GM19025 (cell line): ENCODE results near the gene IP6K2.

Experiments used
- ATAC-seq: cut with Tn5 transposase; IDR thresholded peaks from one replicate; pipeline ENCODE4 v1.9.1; 2021; ENCODE audit warnings: mild to moderate bottlenecking, low read depth, moderate library complexity; ENCODE audit not compliant: unreplicated experiment

The IP6K2 gene

DNA sequence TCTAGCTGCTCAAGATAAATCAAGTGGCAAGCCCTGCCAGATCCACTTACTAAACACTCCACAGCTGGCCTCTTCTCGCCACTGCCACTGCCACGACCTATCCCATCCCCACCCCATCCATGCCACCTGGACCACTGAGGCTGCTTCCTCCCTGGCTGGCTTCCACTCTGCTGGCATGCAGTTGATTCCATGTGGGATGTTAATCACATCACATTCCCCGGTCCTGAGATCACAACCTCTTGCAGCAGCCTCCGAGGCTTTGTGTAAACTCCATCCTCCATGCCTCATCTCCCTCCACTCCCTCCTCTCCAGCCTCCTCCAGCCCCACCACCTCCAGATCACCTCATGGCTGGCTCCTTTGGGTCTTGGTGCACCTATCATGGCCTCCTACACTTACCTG, 39.0 kb downstream of the IP6K2 start:
- ATAC-seq: no peak

DNA sequence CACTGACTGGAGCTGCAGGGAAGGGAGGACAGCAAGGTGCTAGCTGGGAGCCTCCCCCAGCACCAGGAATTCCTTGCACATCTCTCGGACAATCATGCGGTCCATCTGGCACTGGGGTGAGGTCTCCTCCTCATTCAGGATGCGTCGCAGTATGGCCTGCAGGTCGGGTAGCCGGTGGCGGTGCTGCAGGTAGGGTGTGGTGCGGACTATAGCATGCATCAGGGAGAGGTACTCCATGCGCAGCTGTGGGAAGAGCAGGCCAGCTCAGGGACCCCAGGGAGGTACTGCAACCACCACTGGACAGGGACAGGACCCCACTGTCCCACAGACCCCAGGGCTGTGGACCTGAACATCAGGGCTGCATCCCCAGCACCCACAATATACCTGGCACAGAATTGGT, 42.5 kb downstream of the IP6K2 start:
- ATAC-seq: no peak

DNA sequence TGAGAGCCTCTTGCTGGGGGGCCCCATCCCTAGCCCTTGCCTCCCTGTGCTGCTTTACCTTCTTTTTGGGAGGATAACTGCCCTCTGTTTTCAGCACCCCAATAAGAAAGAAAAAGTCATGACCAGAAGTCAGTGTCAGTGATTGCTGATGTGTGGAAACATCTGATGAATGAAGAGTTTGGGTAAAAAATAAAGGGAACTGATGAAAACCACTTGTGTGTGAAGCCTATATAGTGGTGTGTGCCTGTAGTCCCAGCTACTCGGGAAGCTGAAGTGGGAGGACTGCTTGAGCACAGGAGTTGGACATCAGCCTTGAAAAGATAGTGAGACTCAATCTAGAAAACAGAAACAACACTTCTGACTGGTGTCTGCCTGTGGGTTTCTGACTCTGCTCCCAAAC, 44.5 kb downstream of the IP6K2 start:
- ATAC-seq: no peak

DNA sequence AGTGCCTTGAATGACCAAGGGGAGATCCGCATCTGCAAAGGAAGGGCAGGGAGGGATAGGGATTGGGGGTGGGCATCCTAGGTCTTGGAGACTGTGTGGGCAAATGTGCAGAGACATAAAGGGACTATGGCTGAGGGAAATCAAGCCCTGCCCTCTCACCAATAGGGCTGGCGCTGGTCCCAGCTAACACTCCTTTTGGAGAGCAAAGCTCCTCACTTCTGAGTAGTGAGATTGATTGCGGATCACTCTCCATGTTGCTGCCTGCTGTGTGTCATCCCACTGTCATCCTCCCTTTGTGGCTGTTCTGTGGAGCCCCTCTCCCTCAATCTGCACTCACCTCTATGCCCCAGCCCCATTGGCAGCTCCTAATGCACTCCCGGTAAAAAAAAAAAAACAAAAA, 52.1 kb downstream of the IP6K2 start:
- no peak for ATAC-seq

DNA sequence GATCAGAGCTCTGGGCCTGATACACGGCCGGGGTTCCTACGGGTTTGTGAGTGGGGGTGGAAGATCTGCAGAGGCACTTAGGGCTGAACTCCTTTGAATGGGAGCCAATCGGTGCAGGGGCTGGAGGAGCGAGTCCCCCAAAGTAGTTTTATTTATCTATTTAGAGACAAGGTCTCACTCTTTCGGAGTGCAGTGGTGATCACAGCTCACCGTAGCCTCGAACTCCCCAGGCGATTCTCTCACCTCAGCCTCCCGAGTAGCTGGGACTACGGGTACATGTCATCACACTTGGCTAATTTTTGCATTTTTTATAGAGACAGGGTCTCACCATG, 52.7 kb downstream of the IP6K2 start:
- ATAC-seq: no peak

DNA sequence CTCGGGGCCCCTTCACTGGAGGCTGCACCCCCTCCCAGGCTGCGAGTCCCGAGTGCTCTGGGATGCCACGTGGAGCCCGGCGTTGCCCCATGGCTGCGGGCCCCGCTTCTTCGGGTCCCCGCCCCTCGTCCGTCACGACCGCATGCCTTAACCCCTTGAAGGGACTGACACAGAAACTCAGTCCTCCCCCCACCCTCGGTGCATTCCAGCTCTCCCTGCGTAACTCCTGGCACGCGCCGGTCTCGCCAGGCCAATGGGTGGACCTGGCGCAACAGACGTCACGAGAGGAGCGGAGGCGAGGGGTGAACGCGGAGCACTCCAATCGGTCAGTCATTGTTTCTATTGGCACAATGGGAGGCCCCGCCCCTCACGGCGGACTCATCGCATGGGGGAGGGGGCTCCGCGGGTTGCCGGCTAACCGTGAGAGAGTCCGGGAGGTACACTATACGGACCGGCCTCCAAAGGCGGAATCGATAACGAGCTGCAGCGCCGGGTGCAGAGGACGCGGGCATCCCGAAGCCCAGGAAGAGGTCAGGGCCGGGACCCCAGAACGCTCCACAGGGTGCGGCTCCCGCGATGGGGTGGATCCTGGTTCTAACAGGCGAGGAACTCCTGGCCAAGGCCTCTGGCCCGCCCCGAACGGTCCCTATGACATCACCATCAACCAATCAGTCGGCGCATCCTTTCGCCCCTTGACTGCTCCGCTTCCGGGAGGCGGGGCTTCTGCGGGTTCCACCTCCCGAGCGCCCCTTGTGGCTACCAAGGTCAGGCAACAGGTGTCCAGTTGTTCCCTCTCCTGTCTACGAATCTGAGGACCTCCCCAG, 53.3 kb downstream of the IP6K2 start:
- peak; percentile 82 for ATAC-seq

DNA sequence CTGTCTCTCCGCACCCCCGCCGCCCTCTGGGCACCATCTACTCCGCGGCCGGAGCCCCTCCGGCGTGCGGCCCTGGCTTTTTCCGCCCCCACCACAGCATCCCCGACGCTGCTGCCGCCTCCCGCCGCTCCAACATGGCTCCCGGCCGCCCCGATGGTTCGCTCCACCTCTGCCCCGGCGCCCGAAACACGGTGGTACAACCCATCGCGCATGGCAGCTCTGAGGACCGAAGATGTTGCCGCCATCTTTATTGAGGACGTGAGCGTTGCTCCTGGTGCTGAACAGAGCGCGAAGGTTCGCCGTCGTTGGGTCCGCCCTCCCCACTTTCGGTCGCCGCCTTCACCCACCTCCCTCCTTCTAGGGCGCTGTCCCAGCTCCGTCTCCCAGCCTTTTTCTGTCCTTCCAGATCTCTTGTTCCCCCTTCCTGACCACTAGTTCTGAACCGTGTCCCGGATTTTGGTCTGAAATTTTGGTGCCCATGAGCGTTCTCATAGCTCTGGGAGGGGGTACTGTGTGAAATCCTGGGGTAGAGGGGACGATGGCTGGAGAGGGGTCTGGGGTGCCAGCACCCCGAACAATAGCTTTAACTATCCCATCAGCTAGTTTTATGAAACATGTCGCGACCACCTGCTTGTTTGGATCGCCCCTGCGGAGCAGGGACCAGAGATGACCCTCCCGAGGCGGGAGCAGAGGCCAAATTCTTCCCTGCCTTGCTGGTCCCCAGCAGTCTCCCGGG, 54.1 kb downstream of the IP6K2 start, which contains the start of gene CELSR3:
CELSR3 (minus strand) TSS at position 134 of the 736 bp plus-strand sequence. CDS start 252 bp downstream, outside the sequence.
- no peak for ATAC-seq

DNA sequence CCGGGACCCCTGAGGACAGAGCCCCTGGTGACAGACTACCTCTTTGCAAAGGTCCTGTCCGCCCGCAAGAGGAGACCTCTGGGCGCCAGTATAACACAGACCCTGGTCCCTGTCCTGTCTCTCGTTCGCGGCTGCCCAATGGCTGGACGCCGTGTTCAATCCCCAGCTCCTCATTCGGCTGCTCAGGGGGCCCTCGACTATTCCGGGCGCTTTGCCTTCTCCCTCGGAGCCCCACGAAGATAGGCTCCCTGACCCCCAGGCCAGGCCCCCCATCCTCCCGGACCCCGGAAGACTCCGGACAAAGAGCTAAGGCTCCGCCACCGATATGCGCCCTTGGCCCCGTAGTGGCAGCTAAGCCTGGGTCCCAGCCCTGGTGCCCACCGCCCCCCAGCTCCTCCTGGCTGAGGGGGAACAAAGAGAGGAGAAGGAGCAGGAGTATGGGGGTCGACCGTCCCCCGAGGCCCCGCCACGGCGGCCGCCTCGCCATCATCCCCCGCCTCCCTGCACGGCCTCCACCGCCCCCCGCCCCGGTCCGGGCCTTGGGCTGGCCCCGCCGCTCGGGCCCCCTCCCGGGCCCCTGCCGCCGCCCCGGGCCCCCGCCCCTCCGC, 54.8 kb downstream of the IP6K2 start:
- no peak for ATAC-seq

DNA sequence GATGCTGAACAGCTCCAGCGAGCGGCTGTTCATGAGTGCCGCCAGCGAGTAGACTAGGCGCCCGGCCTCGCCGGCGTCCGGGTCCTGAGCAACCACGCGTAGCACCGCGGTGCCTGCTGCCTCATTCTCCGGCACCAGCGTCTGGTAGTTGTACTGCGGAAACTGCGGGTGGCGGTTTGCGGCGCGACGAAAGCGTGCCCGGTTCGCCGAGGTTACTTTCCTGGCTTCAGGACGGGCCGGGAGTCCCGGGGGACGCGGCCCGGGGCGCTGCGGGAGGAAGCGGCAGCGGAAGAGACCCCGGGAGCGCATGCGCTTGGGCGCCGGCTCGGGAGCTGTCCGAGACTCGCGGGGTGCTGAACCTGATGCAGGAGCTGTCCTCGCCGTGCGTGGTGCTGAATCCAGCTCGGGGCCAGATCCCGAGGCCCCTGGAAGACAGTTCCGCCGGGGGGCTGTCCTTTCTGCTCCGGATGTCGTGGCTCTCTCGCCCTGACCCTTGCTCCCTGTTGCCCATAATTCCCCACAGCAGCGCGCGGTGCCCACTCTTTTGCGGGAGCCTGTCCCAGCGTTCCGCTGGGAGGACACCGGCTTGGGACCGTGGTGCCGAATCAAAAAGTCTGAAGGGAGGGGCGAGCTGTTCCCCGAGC, 55.4 kb downstream of the IP6K2 start:
- no peak for ATAC-seq

DNA sequence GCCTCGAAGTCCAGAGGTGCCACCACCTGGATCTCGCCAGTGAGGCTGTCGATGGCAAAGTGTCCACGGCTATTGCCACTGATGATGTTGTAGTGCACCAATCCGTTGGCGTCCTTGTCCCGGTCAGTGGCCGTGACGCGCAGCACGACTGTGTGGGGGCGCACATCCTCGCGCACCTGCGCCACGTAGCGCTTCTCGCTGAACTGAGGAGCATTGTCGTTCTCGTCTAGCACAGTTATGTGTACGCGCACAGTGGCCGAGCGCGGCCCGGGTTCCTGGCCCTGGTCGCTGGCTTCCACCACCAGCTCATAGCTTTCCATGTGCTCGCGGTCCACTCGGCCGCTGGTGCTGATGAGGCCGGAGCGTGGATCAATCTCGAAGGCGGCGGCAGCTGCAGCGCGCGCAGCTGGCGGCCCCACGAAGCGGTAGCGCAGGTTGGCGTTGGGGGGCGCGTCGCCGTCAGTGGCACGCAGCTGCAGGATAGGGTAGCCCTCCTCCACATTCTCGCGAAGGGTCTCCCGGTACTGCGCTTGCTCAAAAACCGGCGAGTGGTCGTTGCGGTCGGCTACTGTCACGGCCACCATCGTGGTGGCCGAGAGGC, 56.1 kb downstream of the IP6K2 start:
- no peak for ATAC-seq

DNA sequence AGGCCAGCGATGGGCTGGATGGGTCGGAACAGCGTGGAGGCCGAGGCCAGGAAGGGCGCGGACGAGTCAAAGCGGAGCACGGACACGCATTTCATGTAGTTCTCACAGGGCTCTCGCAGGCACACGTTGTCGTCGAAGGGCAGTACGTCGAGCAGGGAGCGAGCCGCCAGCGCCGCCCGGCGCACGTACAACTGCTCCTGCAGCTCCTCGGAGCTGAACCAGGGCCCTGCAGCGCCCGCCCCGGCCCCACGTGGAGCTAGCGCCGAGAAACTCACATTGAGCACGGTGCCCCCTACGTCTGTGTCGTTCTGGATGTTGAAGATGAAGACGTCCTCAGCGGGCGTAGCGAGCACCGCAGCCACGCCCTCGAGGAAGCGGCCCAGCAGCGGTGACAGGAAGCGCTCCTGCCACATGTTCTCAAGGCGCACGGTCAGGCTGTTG, 60.2 kb downstream of the IP6K2 start:
- no peak for ATAC-seq

DNA sequence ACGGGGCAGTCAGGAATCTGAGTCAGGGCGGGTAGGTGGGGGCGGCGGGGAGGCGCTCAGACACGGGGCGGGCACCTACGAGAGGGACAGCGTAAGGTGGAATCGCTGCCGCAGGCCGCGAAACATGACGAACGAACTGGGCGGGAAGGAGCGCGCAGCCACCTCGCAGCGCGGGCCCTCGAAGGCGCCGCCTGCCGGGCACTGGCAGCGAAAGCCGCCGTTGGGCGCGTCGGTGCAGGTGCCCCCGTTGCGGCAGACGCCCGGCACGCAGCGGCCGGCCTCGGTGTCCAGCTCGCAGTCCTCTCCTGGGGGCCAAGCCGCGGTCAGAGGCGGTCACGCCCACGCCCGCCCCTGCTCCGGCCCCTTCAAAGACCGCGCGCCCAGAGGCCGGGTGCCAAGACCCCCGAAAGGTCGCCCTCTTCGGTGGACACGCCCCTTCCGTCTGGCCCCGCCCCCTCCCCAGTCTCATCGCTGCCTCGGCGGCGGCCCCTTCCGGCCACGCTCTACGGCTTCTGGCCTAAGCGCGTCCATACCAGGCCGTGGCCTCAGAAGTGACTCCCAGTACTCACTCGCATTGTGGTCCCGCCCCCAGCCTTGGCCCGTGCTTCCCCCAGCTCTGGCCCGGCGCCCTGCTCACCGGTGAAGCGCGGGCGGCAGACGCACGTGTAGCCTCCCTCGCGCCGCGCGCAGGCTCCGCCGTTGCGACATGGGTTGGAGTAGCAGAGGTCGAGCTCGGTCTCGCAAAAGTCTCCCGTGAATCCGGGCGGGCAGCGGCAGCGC, 60.8 kb downstream of the IP6K2 start:
- ATAC-seq: no peak

DNA sequence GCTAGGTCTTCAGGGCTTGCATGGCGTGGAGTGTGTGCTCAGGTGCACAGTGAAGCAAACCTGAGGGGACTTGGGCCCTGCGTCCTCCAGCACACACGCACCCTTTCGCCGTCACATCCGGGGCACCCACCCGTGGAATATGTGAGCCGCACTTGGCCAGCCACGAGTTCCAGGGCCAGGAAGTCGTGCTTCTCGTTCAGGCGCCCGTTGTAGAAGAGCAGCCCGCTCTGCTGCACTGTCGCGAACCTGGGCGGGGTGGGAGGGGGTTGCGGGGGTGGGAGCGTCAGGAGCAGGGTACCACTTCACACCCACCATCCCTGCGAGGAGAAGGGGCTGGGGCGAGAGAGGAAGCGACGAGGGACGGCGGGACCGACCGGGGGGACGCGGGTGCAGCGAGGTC, 61.4 kb downstream of the IP6K2 start:
- ATAC-seq: no peak

DNA sequence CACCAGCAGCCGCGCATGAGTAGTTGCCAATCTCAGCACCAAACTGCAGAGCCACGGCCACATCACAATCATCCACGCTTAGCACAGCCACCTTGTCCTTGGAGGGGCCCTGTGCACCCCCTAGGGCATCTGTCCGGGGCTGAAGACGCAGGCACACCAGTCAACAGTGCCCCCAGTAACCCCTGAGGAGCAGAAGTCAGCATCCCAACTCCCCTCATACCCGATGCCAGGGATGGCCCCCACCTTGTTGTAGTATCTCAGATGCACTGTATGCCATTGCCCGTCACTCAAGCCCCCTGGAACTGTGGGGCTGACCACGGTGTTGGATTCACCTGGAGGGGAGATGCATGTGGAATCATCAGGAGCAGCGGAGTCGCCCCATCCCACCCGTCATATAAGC, 62.0 kb downstream of the IP6K2 start:
- no peak for ATAC-seq

DNA sequence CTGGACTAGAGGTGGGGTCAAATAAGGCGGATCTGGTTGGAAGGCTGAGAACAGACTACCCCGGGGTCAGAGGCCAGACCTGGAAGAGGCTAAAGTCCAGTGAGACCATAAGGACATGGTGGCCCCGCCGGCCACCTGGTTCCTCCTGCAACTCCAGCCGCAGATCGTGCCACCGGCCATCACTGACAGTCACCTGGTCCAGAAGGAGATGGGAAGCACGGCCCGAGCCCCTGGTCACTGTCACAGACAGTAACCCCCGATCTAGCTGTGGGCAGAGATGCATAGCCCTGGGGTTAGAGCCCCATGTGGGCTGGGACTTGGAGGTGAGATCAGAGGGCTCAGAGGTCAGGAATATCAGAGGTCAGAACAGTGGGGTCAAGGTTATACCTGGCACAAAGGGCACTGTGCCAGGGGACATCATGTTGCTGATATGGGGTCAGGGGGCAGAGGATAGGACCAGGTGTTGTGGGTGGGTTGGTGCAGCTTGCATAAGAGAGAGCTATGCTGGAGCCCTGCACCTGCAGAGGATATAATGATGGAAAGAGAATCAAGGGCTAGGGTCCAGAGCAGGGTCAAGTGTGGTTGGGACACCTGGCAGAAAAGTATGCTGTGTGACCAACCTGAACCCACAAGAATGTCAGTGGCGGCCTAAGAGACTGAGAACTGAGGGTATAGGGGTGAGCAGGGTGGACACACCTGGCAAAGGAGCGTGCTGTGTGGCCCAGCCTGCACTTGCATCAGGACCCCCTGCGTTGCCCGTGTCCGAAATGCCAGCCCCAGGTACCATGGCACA, 63.9 kb downstream of the IP6K2 start:
- ATAC-seq: no peak

DNA sequence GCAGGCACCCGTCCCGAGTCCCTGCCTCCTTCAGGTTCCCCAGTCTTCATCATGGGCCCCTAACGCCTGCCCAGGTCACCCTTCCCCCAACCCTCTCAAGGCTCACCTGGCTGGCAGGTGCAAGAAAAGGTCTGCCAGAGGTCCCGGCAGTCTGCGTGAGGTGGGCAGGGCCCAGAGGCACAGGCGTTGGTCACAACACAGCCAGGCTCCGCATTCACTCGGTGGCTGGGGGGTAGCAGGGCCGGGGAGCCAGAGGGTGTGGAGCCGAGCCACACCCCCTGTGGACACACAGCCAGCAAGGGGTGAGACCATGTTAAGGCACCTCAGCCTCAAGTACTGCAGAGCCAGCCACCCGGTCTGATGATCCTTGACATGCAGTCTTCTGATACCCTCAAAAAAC, 65.2 kb downstream of the IP6K2 start:
- ATAC-seq: no peak

DNA sequence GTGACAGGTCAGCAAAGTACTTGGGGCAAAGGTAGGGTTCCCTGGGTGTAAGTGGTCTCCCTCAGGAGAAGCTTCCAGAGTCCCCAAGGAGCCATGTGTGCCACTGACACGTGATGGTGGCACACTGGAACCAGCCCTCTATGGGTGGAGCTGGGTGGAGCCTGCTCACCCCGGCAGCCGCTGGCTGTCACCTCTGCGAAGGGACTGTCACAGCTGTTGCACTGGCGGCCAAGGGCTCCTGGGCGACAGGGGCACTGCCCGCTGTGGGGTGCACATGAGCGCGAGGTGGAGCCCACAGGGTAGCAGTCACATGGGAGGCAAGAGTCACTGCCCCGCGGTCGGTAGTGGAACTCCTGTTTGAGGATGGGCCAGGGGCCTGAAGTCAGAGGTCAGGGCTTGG, 66.3 kb downstream of the IP6K2 start:
- ATAC-seq: no peak

DNA sequence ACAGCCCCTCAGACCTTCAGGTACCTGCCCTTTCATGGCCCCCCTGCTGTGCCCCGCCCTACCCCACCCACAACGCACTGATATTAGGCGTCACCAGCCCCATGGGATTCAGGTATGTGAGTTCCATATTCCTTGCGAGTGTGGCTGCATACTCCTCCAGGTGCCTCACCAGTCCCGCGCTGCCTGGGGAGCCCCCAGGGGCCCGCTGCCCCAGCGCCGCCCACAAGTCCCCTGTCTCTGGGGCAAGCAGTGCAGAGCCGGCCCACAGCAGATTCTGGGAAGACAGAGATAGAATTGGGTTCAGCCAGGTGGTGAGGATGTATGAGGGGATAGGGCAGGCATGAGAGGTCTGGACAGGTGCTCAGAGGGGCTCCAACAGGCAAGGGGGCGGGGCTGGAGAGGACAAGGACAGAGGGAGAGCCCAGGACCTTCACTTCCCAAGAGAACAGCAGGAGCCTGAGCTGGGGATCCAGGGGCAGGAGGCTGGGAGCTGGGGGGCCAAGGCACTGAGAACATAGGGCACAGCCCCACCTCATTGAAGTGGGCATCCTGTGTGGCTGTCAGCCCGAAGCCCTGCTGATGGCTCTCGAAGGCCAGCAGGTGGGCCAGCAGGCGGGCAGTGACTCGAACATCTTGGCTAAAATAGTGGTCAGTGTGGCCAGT, 68.7 kb downstream of the IP6K2 start:
- no peak for ATAC-seq

DNA sequence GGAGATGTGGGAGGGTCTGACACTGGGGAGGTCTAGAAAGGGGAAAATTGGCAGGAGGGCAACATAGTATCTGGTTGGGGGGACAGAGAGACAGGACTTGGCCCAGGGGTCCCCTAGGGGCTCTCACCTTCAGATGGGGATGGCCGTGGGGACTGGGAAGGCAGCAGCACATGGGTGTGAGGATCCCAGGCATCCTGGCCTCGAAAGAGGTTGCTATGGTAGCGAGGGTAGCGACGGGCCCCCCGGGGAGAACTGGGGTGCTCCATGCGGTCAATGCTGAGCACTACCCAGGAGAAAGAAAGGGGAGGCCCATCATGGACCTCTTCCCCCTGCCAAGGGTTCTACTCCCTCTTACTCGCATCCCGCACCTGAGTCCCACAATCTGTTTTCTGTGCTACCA, 69.3 kb downstream of the IP6K2 start:
- no peak for ATAC-seq
